ENCODE measurements around the gene TMEM86A. TPM values are rescaled to one million over a fixed set of nuclear protein-coding genes. Genes with fewer than 3 reads are reported as not detected.

TMEM86A gene
- total and polyA plus RNA-seq, 2 of the 8 experiments (the other 6 are each of a cell fraction or from before 2014, with no cell fraction given): 1.5 to 1.7 TPM

GRCh38 chr11:18650353-18650752, 48.2 kb upstream of the TMEM86A start:
- H2BK12ac ChIP-seq (ENCODE audit: low read depth, low read length): no peak overlapping the region
- no peak overlapping the region for H3K27ac ChIP-seq (ENCODE audit: low read depth, low read length)
- no peak overlapping the region for H2BK5ac ChIP-seq (ENCODE audit: low read depth, low read length)
- H3K14ac ChIP-seq (ENCODE audit: insufficient read length): no peak overlapping the region
- no peak overlapping the region for H3K4ac ChIP-seq (replicated peaks; ENCODE audit: insufficient read length, low read depth, low read length)
- WGBS, 2 experiments (ENCODE audit: extremely low coverage in 1 of 2, insufficient coverage in 1 of 2, insufficient read length in 1 of 2, insufficient replicate concordance in 2 of 2, low coverage in 1 of 2, low lambda C conversion rate in 2 of 2, missing lambda C conversion rate in 1 of 2): 88% methylated on average over 4 of the region's 4 CpGs; no CpG with 5 or more reads in 1 of the 2 experiments
- H3K79me1 ChIP-seq (ENCODE audit: low read depth, low read length): no peaks in the 10 kb centered on the region
- no peak overlapping the region for H4K8ac ChIP-seq (ENCODE audit: extremely low read depth, insufficient read depth, low read length)
- no peak overlapping the region for H3K56ac ChIP-seq (replicated peaks; ENCODE audit: insufficient read length, low read depth, low read length)
- no peaks in the 10 kb centered on the region for H4K20me1 ChIP-seq (replicated peaks in 1 of 2; ENCODE audit: control insufficient read depth in 1 of 2, insufficient read depth in 2 of 2, low read length in 2 of 2)
- H3K18ac ChIP-seq (ENCODE audit: extremely low read depth, low read length): no peak overlapping the region
- no peak overlapping the region for H2BK120ac ChIP-seq (replicated peaks; ENCODE audit: low read depth, low read length)
- H2AK5ac ChIP-seq (ENCODE audit: low read depth, low read length): no peak overlapping the region
- H3K9me3 ChIP-seq (ENCODE audit: insufficient read depth in 2 of 2, low read depth in 1 of 2, low read length in 1 of 2): no peaks in the 10 kb centered on the region
- CTCF ChIA-PET (ENCODE audit: partially characterized antibody): interaction anchor here (0.6 to 3.7 kb wide), 16 partner anchors 14 to 576 kb away, joined by 3 to 30 read pairs (median 4); no protein-coding TSS in a partner anchor
- H4K91ac ChIP-seq (replicated peaks; ENCODE audit: insufficient read length, low read length): no peak overlapping the region
- FAIRE-seq (no peak), DNase-seq (ENCODE audit: low read depth in 1 of 2, low spot score in 2 of 2) (no peak)
- H3K23me2 ChIP-seq (ENCODE audit: low read depth, low read length): no peaks in the 10 kb centered on the region
- no peak overlapping the region for H3K4me3 ChIP-seq (ENCODE audit: extremely low read depth in 1 of 4, insufficient read depth in 2 of 4, low read depth in 3 of 4, low read length in 4 of 4)
- no peak overlapping the region for H3K4me2 ChIP-seq (ENCODE audit: insufficient read depth in 1 of 2, low read depth in 2 of 2, low read length in 2 of 2)
- no peak overlapping the region for H2BK20ac ChIP-seq (ENCODE audit: low read length)
- no peak overlapping the region for H3K9ac ChIP-seq (replicated peaks in 1 of 4; ENCODE audit: extremely low read depth in 1 of 4, low read depth in 3 of 4, low read length in 3 of 4)
- H3K79me2 ChIP-seq (ENCODE audit: control insufficient read depth in 1 of 2, insufficient read depth in 2 of 2, low read length in 2 of 2): no peaks in the 10 kb centered on the region
- no peak overlapping the region for H2BK15ac ChIP-seq (ENCODE audit: low read length)
- no peaks in the 10 kb centered on the region for H3K36me3 ChIP-seq (ENCODE audit: control insufficient read depth in 2 of 4, insufficient read depth in 4 of 4, low read length in 3 of 4)
- no peak overlapping the region for H3K23ac ChIP-seq (ENCODE audit: insufficient read length)
- POLR2A ChIA-PET (ENCODE audit: partially characterized antibody): interaction anchor here (1.2 kb wide), 2 partner anchors 21 to 139 kb away, joined by 3 read pairs; no protein-coding TSS in a partner anchor
- no peak overlapping the region for H2AFZ ChIP-seq (ENCODE audit: low read length)
- H4K5ac ChIP-seq (ENCODE audit: insufficient read length, low read depth, low read length): no peak overlapping the region
- no peaks in the 10 kb centered on the region for H3K4me1 ChIP-seq (replicated peaks in 1 of 4; ENCODE audit: control insufficient read depth in 3 of 4, insufficient read depth in 4 of 4, low read length in 3 of 4)
- H3K27me3 ChIP-seq (replicated peaks in 1 of 4; ENCODE audit: control insufficient read depth in 3 of 4, extremely low read depth in 1 of 4, insufficient read depth in 3 of 4, low read length in 3 of 4): no peaks in the 10 kb centered on the region
- no peak for TF ChIP-seq MAFK (IDR thresholded peaks at IDR 0.05; ENCODE audit: low read depth, low read length)
- TF ChIP-seq E2F6 (IDR thresholded peaks at IDR 0.05): no peak
- no peak for TF ChIP-seq CBX5 (IDR thresholded peaks at IDR 0.05; ENCODE audit: low read depth, low read length)
- TF ChIP-seq BACH1 (IDR thresholded peaks at IDR 0.05; ENCODE audit: low read length): no peak
- TF ChIP-seq YY1 (IDR thresholded peaks at IDR 0.05; ENCODE audit: low read depth, low read length): no peak
- TF ChIP-seq ASH2L (IDR thresholded peaks at IDR 0.05; ENCODE audit: low read length): no peak
- TF ChIP-seq RBBP5 (IDR thresholded peaks at IDR 0.05; ENCODE audit: borderline replicate concordance, low read depth, low read length): no peak
- TF ChIP-seq GTF2F1 (IDR thresholded peaks at IDR 0.05; ENCODE audit: borderline replicate concordance, low read depth, low read length): no peak
- TF ChIP-seq ATF2 (IDR thresholded peaks at IDR 0.05; ENCODE audit: low read length): no peak
- TF ChIP-seq MAX (IDR thresholded peaks at IDR 0.05): no peak
- no peak for TF ChIP-seq CEBPB (IDR thresholded peaks at IDR 0.05; ENCODE audit: low read depth, low read length)
- no peak for TF ChIP-seq TBP (IDR thresholded peaks at IDR 0.05; ENCODE audit: low read depth, low read length)
- TF ChIP-seq FOSL1 (IDR thresholded peaks at IDR 0.05; ENCODE audit: insufficient read depth, low read depth, low read length): no peak
